SJSA1 (cell line): ENCODE measurements around the gene PSMF1. TPM values are rescaled to one million over a fixed set of nuclear protein-coding genes. Genes with fewer than 3 reads are reported as not detected.
"Not testable (repeated sequence)": the region's sequence is repeated elsewhere in the genome, so short reads cannot be mapped to it uniquely, and the experiment has no call there.

Source experiments
- DNase-seq, 2 experiments: peaks; one replicate each; pipeline ENCODE4 v3.0.0-alpha.2; 2015 to 2020; ENCODE audit warnings: low spot score in 2 of 2, low read depth in 1 of 2
- H3K27ac ChIP-seq: fragments of 250-450 bp; sonication (Bioruptor Pico); 2 replicates; pipeline ENCODE4 v1.5.1; 2020; ENCODE audit warnings: mild to moderate bottlenecking, moderate library complexity
- H3K27me3 ChIP-seq: fragments of 250-450 bp; sonication (Bioruptor Pico); replicated peaks from 2 replicates; pipeline ENCODE4 v1.5.1; 2020; ENCODE audit warnings: mild to moderate bottlenecking, moderate library complexity
- H3K36me3 ChIP-seq: fragments of 250-450 bp; sonication (Bioruptor Pico); 2 replicates; pipeline ENCODE4 v1.5.1; 2020; ENCODE audit warnings: mild to moderate bottlenecking
- H3K4me1 ChIP-seq: fragments of 250-450 bp; sonication (Bioruptor Pico); replicated peaks from 2 replicates; pipeline ENCODE4 v1.6.1; 2021; ENCODE audit warnings: mild to moderate bottlenecking
- H3K4me3 ChIP-seq: fragments of 250-450 bp; sonication (Bioruptor Pico); 2 replicates; pipeline ENCODE4 v1.5.1; 2020; ENCODE audit warnings: mild to moderate bottlenecking
- H3K9me3 ChIP-seq: fragments of 250-450 bp; sonication (Bioruptor Pico); replicated peaks from 2 replicates; pipeline ENCODE4 v1.5.1; 2020; ENCODE audit warnings: mild to moderate bottlenecking
- total RNA-seq: library from RNA; depleted of rRNA; stranded (reverse); fragments of >200 nt; shearing (Covaris generic); gene quantifications from 2 replicates; pipeline ENCODE4 v1.2.3, GENCODE V29; 2014

Gene PSMF1
- total RNA-seq, 1 experiment from 2014 or later, result 81.0 TPM

- Histone ChIP-seq H3K9me3 (no peaks in the 10 kb centered on the region), H3K27me3 (no peaks in the 10 kb centered on the region), H3K4me1 (no peaks in the 10 kb centered on the region), H3K4me3 (no peak overlapping the region), H3K27ac (no peak overlapping the region), H3K36me3 (peaks cover 89% of the 10 kb centered on the region)
- DNase-seq, result no peak
Observed at GRCh38 chr20:1130847-1131246, 12.4 kb downstream of the PSMF1 start.

GRCh38 chr20:1131354-1131753 is 13.0 kb downstream of the PSMF1 start:
- H3K4me1 ChIP-seq, result no peaks in the 10 kb centered on the region
- H3K36me3 ChIP-seq, result peaks cover 89% of the 10 kb centered on the region
- H3K4me3 ChIP-seq, result no peak overlapping the region
- no peaks in the 10 kb centered on the region for H3K27me3 ChIP-seq
- no peak overlapping the region for H3K27ac ChIP-seq
- H3K9me3 ChIP-seq, result no peaks in the 10 kb centered on the region
- DNase-seq, result no peak

- no peak for DNase-seq
- H3K27ac ChIP-seq, result no peak overlapping the region
- H3K4me3 ChIP-seq, result no peak overlapping the region
- H3K9me3 ChIP-seq, result no peaks in the 10 kb centered on the region
- H3K4me1 ChIP-seq, result no peaks in the 10 kb centered on the region
- peaks cover 83% of the 10 kb centered on the region for H3K36me3 ChIP-seq
- no peaks in the 10 kb centered on the region for H3K27me3 ChIP-seq
Observed at GRCh38 chr20:1134355-1134754, 16.0 kb downstream of the PSMF1 start.

- no peaks in the 10 kb centered on the region for H3K9me3 ChIP-seq
- H3K4me1 ChIP-seq, result no peaks in the 10 kb centered on the region
- H3K27me3 ChIP-seq, result no peaks in the 10 kb centered on the region
- DNase-seq, result no peak
- peaks cover 78% of the 10 kb centered on the region for H3K36me3 ChIP-seq
- no peak overlapping the region for H3K4me3 ChIP-seq
- no peak overlapping the region for H3K27ac ChIP-seq
Observed at GRCh38 chr20:1134836-1135235, 16.4 kb downstream of the PSMF1 start.

- Histone ChIP-seq H3K9me3 (no peaks in the 10 kb centered on the region), H3K36me3 (peaks cover 66% of the 10 kb centered on the region), H3K4me1 (no peaks in the 10 kb centered on the region), H3K27me3 (no peaks in the 10 kb centered on the region), H3K27ac (no peak overlapping the region), H3K4me3 (no peak overlapping the region)
- no peak for DNase-seq
Observed at GRCh38 chr20:1137236-1137635, 18.8 kb downstream of the PSMF1 start.

- no peaks in the 10 kb centered on the region for H3K4me1 ChIP-seq
- no peaks in the 10 kb centered on the region for H3K9me3 ChIP-seq
- no peak for DNase-seq
- peaks cover 39% of the 10 kb centered on the region for H3K36me3 ChIP-seq
- no peak overlapping the region for H3K27ac ChIP-seq
- H3K4me3 ChIP-seq, result no peak overlapping the region
- no peaks in the 10 kb centered on the region for H3K27me3 ChIP-seq
Observed at GRCh38 chr20:1144401-1145172, 26.2 kb downstream of the PSMF1 start.

- no peak for DNase-seq
- Histone ChIP-seq H3K4me3 (no peak overlapping the region), H3K27ac (no peak overlapping the region), H3K9me3 (no peaks in the 10 kb centered on the region), H3K36me3 (peaks cover 33% of the 10 kb centered on the region), H3K4me1 (no peaks in the 10 kb centered on the region), H3K27me3 (no peaks in the 10 kb centered on the region)
Observed at GRCh38 chr20:1146957-1147356, 28.6 kb downstream of the PSMF1 start.

GRCh38 chr20:1149812-1150211 is 31.4 kb downstream of the PSMF1 start:
- H3K4me1 ChIP-seq, DNase-seq, H3K4me3 ChIP-seq, H3K27ac ChIP-seq, H3K9me3 ChIP-seq, H3K27me3 ChIP-seq: not testable (repeated sequence)
- peaks cover 47% of the 10 kb centered on the region for H3K36me3 ChIP-seq

- Histone ChIP-seq H3K4me1 (no peaks in the 10 kb centered on the region), H3K9me3 (no peaks in the 10 kb centered on the region), H3K27me3 (no peaks in the 10 kb centered on the region), H3K4me3 (no peak overlapping the region), H3K36me3 (peaks cover 51% of the 10 kb centered on the region), H3K27ac (no peak overlapping the region)
- no peak for DNase-seq
Observed at GRCh38 chr20:1150218-1150617, 31.8 kb downstream of the PSMF1 start.

GRCh38 chr20:1150968-1151367 is 32.6 kb downstream of the PSMF1 start:
- H3K4me3 ChIP-seq, result no peak overlapping the region
- no peaks in the 10 kb centered on the region for H3K4me1 ChIP-seq
- no peaks in the 10 kb centered on the region for H3K9me3 ChIP-seq
- H3K27me3 ChIP-seq, result no peaks in the 10 kb centered on the region
- DNase-seq, result no peak
- H3K27ac ChIP-seq, result no peak overlapping the region
- H3K36me3 ChIP-seq, result peaks cover 57% of the 10 kb centered on the region

- no peak overlapping the region for H3K4me3 ChIP-seq
- no peaks in the 10 kb centered on the region for H3K27me3 ChIP-seq
- DNase-seq, result no peak
- H3K27ac ChIP-seq, result no peak overlapping the region
- no peaks in the 10 kb centered on the region for H3K4me1 ChIP-seq
- no peaks in the 10 kb centered on the region for H3K9me3 ChIP-seq
- peaks cover 43% of the 10 kb centered on the region for H3K36me3 ChIP-seq
Observed at GRCh38 chr20:1154226-1154625, 35.8 kb downstream of the PSMF1 start.

- H3K27ac ChIP-seq, result no peak overlapping the region
- no peaks in the 10 kb centered on the region for H3K9me3 ChIP-seq
Observed at GRCh38 chr20:1154691-1155090, 36.3 kb downstream of the PSMF1 start.

GRCh38 chr20:1155342-1155741 is 36.9 kb downstream of the PSMF1 start:
- Histone ChIP-seq H3K27me3 (no peaks in the 10 kb centered on the region), H3K4me1 (no peaks in the 10 kb centered on the region), H3K4me3 (no peak overlapping the region), H3K36me3 (peaks cover 51% of the 10 kb centered on the region), H3K9me3 (no peaks in the 10 kb centered on the region), H3K27ac (no peak overlapping the region)
- no peak for DNase-seq

More at GRCh38 chr20:1154691-1155090, 36.3 kb downstream of the PSMF1 start:
- H3K36me3 ChIP-seq, result peaks cover 47% of the 10 kb centered on the region
- no peaks in the 10 kb centered on the region for H3K27me3 ChIP-seq
- DNase-seq, result no peak
- no peaks in the 10 kb centered on the region for H3K4me1 ChIP-seq
- H3K4me3 ChIP-seq, result no peak overlapping the region

GRCh38 chr20:1160496-1160895 is 42.1 kb downstream of the PSMF1 start:
- DNase-seq, result no peak
- no peaks in the 10 kb centered on the region for H3K27me3 ChIP-seq
- no peak overlapping the region for H3K27ac ChIP-seq
- no peaks in the 10 kb centered on the region for H3K4me1 ChIP-seq
- no peaks in the 10 kb centered on the region for H3K9me3 ChIP-seq
- no peak overlapping the region for H3K4me3 ChIP-seq
- peaks cover 57% of the 10 kb centered on the region for H3K36me3 ChIP-seq

GRCh38 chr20:1160991-1161390 is 42.6 kb downstream of the PSMF1 start:
- DNase-seq, result no peak
- no peaks in the 10 kb centered on the region for H3K9me3 ChIP-seq
- H3K27ac ChIP-seq, result no peak overlapping the region
- H3K4me1 ChIP-seq, result no peaks in the 10 kb centered on the region
- peaks cover 57% of the 10 kb centered on the region for H3K36me3 ChIP-seq
- H3K27me3 ChIP-seq, result no peaks in the 10 kb centered on the region
- no peak overlapping the region for H3K4me3 ChIP-seq
